ENCODE results near the gene GRID2IP.

The GRID2IP gene

GRCh38 chr7:6508950-6509349, 42.3 kb downstream of the GRID2IP start:
- TF ChIP-seq CTCF (conservative IDR thresholded peaks at IDR 0.05) = no peak
- H3K27ac ChIP-seq = no peak overlapping the region

- no peak overlapping the region for H3K27ac ChIP-seq
- no peak for TF ChIP-seq CTCF (conservative IDR thresholded peaks at IDR 0.05)
Measured at GRCh38 chr7:6508539-6508938, 42.7 kb downstream of the GRID2IP start.

- no peak for TF ChIP-seq CTCF (conservative IDR thresholded peaks at IDR 0.05)
- H3K27ac ChIP-seq = no peak overlapping the region
Measured at GRCh38 chr7:6507906-6508305, 43.4 kb downstream of the GRID2IP start.

- no peak for TF ChIP-seq CTCF (conservative IDR thresholded peaks at IDR 0.05)
- no peak overlapping the region for H3K27ac ChIP-seq
Measured at GRCh38 chr7:6505685-6506559, 45.3 kb downstream of the GRID2IP start.

- peak overlapping the region; percentile 65 for H3K27ac ChIP-seq
Measured at GRCh38 chr7:6504996-6505395, 46.3 kb downstream of the GRID2IP start.

GRCh38 chr7:6502886-6503285, 48.4 kb downstream of the GRID2IP start:
- TF ChIP-seq CTCF (conservative IDR thresholded peaks at IDR 0.05) = no peak
- H3K27ac ChIP-seq = peak overlapping the region; percentile 65

More at GRCh38 chr7:6504996-6505395, 46.3 kb downstream of the GRID2IP start:
- no peak for TF ChIP-seq CTCF (conservative IDR thresholded peaks at IDR 0.05)

- TF ChIP-seq CTCF (conservative IDR thresholded peaks at IDR 0.05) = no peak
- H3K27ac ChIP-seq = no peak overlapping the region
Measured at GRCh38 chr7:6501586-6502564, 49.4 kb downstream of the GRID2IP start.
